ENCODE data around the gene NPDC1.

Gene NPDC1

GRCh38 chr9:137055385-137056364 lies 9.7 kb upstream of the NPDC1 start:
- peaks cover 11% of the 10 kb centered on the region for H3K27me3 ChIP-seq (replicated peaks; ENCODE audit: control insufficient read depth, insufficient read depth, low read length, poor library complexity, severe bottlenecking)
- no peak for DNase-seq

GRCh38 chr9:137054932-137055384 lies 9.0 kb upstream of the NPDC1 start:
- peaks cover 15% of the 10 kb centered on the region for H3K27me3 ChIP-seq (replicated peaks; ENCODE audit: control insufficient read depth, insufficient read depth, low read length, poor library complexity, severe bottlenecking)

More at GRCh38 chr9:137055385-137056364, 9.7 kb upstream of the NPDC1 start:
- no peaks in the 10 kb centered on the region for H3K36me3 ChIP-seq (ENCODE audit: control insufficient read depth, insufficient read depth, low read length)
- H3K4me3 ChIP-seq (ENCODE audit: insufficient read depth, low read depth, low read length, poor library complexity, severe bottlenecking), result no peak overlapping the region
- H3K4me1 ChIP-seq (ENCODE audit: control insufficient read depth, insufficient read depth, low read length, poor library complexity, severe bottlenecking), result peaks cover 10% of the 10 kb centered on the region
- no peaks in the 10 kb centered on the region for H3K9me3 ChIP-seq (ENCODE audit: control insufficient read depth, low read length)
- no peak overlapping the region for H3K27ac ChIP-seq (ENCODE audit: insufficient read depth, low read length, poor library complexity, severe bottlenecking)

DNA sequence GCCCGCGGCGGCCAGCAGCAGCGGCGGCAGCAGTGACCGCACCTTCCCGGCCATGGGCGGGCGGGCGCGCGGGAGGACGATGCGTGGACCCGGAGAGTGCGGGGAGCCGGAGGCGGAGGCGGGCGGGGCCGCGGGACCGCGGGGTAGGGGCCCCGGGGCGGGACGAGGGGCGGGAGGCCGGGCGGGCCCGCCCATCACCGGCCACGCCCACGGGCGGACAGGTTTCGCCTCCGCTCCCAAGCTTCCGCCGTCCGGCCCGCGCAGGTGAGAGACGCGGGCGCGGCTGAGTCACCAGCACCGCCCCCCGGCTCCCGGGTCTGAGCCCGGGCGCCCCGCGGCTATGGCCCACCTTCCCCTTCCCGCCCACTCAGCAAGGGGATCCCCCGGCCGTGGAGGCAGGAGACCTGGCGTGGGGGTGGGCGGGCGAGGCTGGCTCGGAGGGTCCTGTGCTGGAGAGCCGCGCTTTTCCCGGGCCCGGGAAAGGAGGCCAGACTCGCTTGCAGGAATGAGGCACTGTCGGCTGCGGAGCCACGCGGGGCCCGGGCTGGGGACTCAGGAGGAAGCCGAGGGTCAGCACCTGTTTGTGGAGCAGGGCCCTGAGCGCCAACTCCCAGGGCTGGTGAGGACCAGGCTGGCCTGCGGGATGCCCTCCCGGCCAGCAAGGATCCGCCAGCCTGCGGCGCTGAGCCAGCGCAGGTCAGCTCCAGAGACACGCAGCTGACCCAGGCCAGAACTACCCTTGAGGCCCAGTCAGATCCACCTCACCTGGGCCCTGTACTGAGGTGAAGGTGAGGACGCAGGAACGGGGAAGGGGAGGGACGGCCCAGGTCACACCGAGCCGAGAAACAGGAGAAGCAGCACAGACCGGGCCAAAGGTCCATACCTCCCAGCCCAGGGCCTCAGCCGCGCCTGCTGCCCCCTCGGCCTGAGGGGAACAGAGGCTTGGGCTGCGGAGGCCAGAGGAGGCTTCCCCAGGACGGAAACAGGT lies 8.3 kb upstream of the NPDC1 start, which contains the start of gene ENTPD2:
Gene ENTPD2 (minus strand): TSS at position 118 of the 988 bp plus-strand sequence. CDS start 64 bp downstream, at position 54.
- Histone ChIP-seq H3K36me3 (ENCODE audit: control insufficient read depth, insufficient read depth, low read length) (no peaks in the 10 kb centered on the region), H3K4me3 (ENCODE audit: insufficient read depth, low read depth, low read length, poor library complexity, severe bottlenecking) (peak within 1 kb of the TSS; percentile 37), H3K27ac (ENCODE audit: insufficient read depth, low read length, poor library complexity, severe bottlenecking) (no peak within 1 kb of the TSS), H3K9me3 (ENCODE audit: control insufficient read depth, low read length) (no peaks in the 10 kb centered on the region), H3K4me1 (ENCODE audit: control insufficient read depth, insufficient read depth, low read length, poor library complexity, severe bottlenecking) (peaks cover 10% of the 10 kb centered on the region), H3K27me3 (replicated peaks; ENCODE audit: control insufficient read depth, insufficient read depth, low read length, poor library complexity, severe bottlenecking) (peaks cover 23% of the 10 kb centered on the region)
- DNase-seq, result peak; percentile 28 to 48 (median 38)

More at GRCh38 chr9:137054932-137055384, 9.0 kb upstream of the NPDC1 start:
- no peak overlapping the region for H3K4me3 ChIP-seq (ENCODE audit: insufficient read depth, low read depth, low read length, poor library complexity, severe bottlenecking)
- no peak overlapping the region for H3K27ac ChIP-seq (ENCODE audit: insufficient read depth, low read length, poor library complexity, severe bottlenecking)
- H3K9me3 ChIP-seq (ENCODE audit: control insufficient read depth, low read length), result no peaks in the 10 kb centered on the region
- H3K4me1 ChIP-seq (ENCODE audit: control insufficient read depth, insufficient read depth, low read length, poor library complexity, severe bottlenecking), result peaks cover 10% of the 10 kb centered on the region
- no peaks in the 10 kb centered on the region for H3K36me3 ChIP-seq (ENCODE audit: control insufficient read depth, insufficient read depth, low read length)
- no peak for DNase-seq

GRCh38 chr9:137052998-137053943 lies 7.3 kb upstream of the NPDC1 start:
- Histone ChIP-seq H3K4me3 (ENCODE audit: insufficient read depth, low read depth, low read length, poor library complexity, severe bottlenecking) (peak overlapping the region; percentile 37), H3K27ac (ENCODE audit: insufficient read depth, low read length, poor library complexity, severe bottlenecking) (no peak overlapping the region), H3K36me3 (ENCODE audit: control insufficient read depth, insufficient read depth, low read length) (no peaks in the 10 kb centered on the region), H3K4me1 (ENCODE audit: control insufficient read depth, insufficient read depth, low read length, poor library complexity, severe bottlenecking) (peaks cover 10% of the 10 kb centered on the region), H3K27me3 (replicated peaks; ENCODE audit: control insufficient read depth, insufficient read depth, low read length, poor library complexity, severe bottlenecking) (peaks cover 30% of the 10 kb centered on the region), H3K9me3 (ENCODE audit: control insufficient read depth, low read length) (no peaks in the 10 kb centered on the region)
- no peak for DNase-seq

DNA sequence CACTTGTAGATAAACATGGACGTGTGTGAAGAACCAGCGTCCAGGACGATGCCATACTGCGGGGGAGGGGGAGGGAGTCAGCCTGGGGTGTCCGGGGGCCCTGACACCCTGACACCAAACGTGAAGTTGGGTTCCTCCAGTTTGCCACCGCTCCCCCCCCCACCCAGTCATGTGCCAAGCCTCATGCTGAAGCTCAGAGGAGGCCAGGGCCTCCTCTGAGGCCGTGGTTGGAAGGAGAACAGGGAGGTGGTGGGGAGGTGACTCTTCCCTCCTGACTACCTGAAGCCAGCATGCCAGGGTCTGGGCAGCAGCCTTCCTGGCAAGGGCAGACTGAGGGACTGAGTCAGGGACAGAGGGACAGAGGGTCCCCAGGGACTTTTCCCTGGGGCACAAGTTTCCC lies 6.3 kb upstream of the NPDC1 start:
- Histone ChIP-seq H3K4me1 (ENCODE audit: control insufficient read depth, insufficient read depth, low read length, poor library complexity, severe bottlenecking) (peaks cover 10% of the 10 kb centered on the region), H3K36me3 (ENCODE audit: control insufficient read depth, insufficient read depth, low read length) (no peaks in the 10 kb centered on the region), H3K4me3 (ENCODE audit: insufficient read depth, low read depth, low read length, poor library complexity, severe bottlenecking) (no peak overlapping the region), H3K27me3 (replicated peaks; ENCODE audit: control insufficient read depth, insufficient read depth, low read length, poor library complexity, severe bottlenecking) (peaks cover 39% of the 10 kb centered on the region), H3K27ac (ENCODE audit: insufficient read depth, low read length, poor library complexity, severe bottlenecking) (no peak overlapping the region), H3K9me3 (ENCODE audit: control insufficient read depth, low read length) (no peaks in the 10 kb centered on the region)
- DNase-seq, result no peak

DNA sequence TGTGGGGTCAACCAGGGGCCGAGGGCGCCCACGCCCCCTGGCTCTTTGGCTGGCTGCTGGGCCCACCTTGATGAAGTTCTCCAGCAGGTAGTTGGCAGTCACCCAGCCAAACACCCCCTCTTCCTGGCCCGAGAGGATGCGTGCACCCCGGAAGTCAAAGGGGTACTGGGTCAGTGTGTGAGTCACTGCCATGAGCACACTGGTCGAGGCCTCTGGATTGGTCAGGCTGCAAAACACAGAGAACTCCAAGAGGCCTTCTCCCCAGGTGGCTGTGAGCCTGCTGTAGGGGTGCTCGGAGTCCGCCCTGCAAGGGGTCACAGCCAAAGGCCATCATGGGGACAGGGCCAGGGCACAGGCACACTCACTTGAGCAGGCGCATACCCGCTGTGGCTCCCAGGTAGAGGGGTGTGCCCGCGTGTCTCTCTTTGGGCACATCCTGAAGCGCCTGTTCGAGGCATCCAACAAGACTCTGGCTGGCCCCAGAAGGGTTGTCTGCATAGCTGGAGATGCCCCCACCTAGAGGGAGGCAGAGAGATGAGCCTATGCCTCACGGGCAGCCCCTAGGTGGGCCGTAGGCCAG lies 5.3 kb upstream of the NPDC1 start:
- H3K4me1 ChIP-seq (ENCODE audit: control insufficient read depth, insufficient read depth, low read length, poor library complexity, severe bottlenecking), result peaks cover 12% of the 10 kb centered on the region

DNA sequence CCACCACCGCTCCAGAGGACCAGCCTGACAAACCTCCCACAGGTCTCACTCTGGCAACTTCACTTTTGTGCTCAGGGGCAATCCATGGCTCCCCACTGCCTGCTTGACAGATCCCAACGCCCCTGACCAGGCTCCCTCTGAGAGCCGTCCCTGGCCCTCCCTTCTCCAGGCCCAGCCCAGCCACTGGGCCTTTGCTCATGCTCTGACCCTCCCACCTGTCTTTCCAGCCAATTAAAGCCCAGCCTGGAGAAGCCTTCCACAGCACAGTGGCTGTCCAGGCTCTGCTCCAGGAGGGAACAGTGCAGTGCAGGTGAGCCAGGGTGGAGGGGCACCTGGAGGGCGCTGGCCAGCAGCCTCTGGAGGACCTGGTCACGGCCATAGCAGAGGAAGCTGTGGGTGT lies 4.6 kb upstream of the NPDC1 start:
- peaks cover 52% of the 10 kb centered on the region for H3K27me3 ChIP-seq (replicated peaks; ENCODE audit: control insufficient read depth, insufficient read depth, low read length, poor library complexity, severe bottlenecking)
- H3K4me1 ChIP-seq (ENCODE audit: control insufficient read depth, insufficient read depth, low read length, poor library complexity, severe bottlenecking), result peaks cover 14% of the 10 kb centered on the region
- H3K36me3 ChIP-seq (ENCODE audit: control insufficient read depth, insufficient read depth, low read length), result no peaks in the 10 kb centered on the region
- no peaks in the 10 kb centered on the region for H3K9me3 ChIP-seq (ENCODE audit: control insufficient read depth, low read length)
- no peak overlapping the region for H3K27ac ChIP-seq (ENCODE audit: insufficient read depth, low read length, poor library complexity, severe bottlenecking)
- no peak for DNase-seq
- H3K4me3 ChIP-seq (ENCODE audit: insufficient read depth, low read depth, low read length, poor library complexity, severe bottlenecking), result no peak overlapping the region

More for the DNA sequence above, 5.3 kb upstream of the NPDC1 start:
- Histone ChIP-seq H3K27ac (ENCODE audit: insufficient read depth, low read length, poor library complexity, severe bottlenecking) (no peak overlapping the region), H3K4me3 (ENCODE audit: insufficient read depth, low read depth, low read length, poor library complexity, severe bottlenecking) (no peak overlapping the region), H3K9me3 (ENCODE audit: control insufficient read depth, low read length) (no peaks in the 10 kb centered on the region), H3K36me3 (ENCODE audit: control insufficient read depth, insufficient read depth, low read length) (no peaks in the 10 kb centered on the region), H3K27me3 (replicated peaks; ENCODE audit: control insufficient read depth, insufficient read depth, low read length, poor library complexity, severe bottlenecking) (peaks cover 47% of the 10 kb centered on the region)
- DNase-seq, result no peak

- Histone ChIP-seq H3K36me3 (ENCODE audit: control insufficient read depth, insufficient read depth, low read length) (no peaks in the 10 kb centered on the region), H3K4me3 (ENCODE audit: insufficient read depth, low read depth, low read length, poor library complexity, severe bottlenecking) (no peak overlapping the region), H3K9me3 (ENCODE audit: control insufficient read depth, low read length) (no peaks in the 10 kb centered on the region), H3K27me3 (replicated peaks; ENCODE audit: control insufficient read depth, insufficient read depth, low read length, poor library complexity, severe bottlenecking) (peaks cover 56% of the 10 kb centered on the region), H3K27ac (ENCODE audit: insufficient read depth, low read length, poor library complexity, severe bottlenecking) (no peak overlapping the region), H3K4me1 (ENCODE audit: control insufficient read depth, insufficient read depth, low read length, poor library complexity, severe bottlenecking) (peaks cover 20% of the 10 kb centered on the region)
- peak in 1 of 3 donors; percentile 44 for DNase-seq
These were observed 3.8 kb upstream of the NPDC1 start for GRCh38 chr9:137049544-137050449.

All from effector memory CD4-positive, alpha-beta T cell (primary cell).